K562 (cell line): ENCODE measurements around the gene MMP19. TPM values are rescaled to one million over a fixed set of nuclear protein-coding genes. Genes with fewer than 3 reads are reported as not detected.

ENCODE experiments used
- FOXA3 ChIP-seq, 2 experiments: fragments of 450-650 bp in 1 of 2; sonication (generic) in 1 of 2; formaldehyde crosslinking; IDR thresholded peaks in 1 of 2; conservative IDR thresholded peaks in 1 of 2; 2 replicates each; pipeline versions ENCODE4 v1.4.0 to v1.8.0; 2020 to 2022; ENCODE audit warnings: mild to moderate bottlenecking in 2 of 2, missing genetic modification reagents in 1 of 2
- MYC ChIP-seq, 2 experiments: fragments of 250-450 bp in 1 of 2; sonication (Bioruptor Pico) in 1 of 2; IDR thresholded peaks; 2 replicates each; pipeline versions ENCODE4 v1.5.1 to v1.6.1; 2012 to 2021; ENCODE audit warnings: low read depth in 2 of 2, borderline replicate concordance in 1 of 2, improper control_type of control experiment in 1 of 2, low read length in 1 of 2, mild to moderate bottlenecking in 1 of 2, moderate library complexity in 1 of 2
- MYNN ChIP-seq, 2 experiments: sonication (generic); formaldehyde crosslinking in 1 of 2; IDR thresholded peaks; 2 replicates each; pipeline versions ENCODE4 v1.5.0 to v1.6.1; 2016 to 2020; ENCODE audit warnings: antibody characterized with exemption in 1 of 2, missing genetic modification reagents in 1 of 2
- PREB ChIP-seq: sonication (generic); formaldehyde crosslinking; IDR thresholded peaks from 2 replicates; pipeline ENCODE4 v1.8.1; 2023; ENCODE audit warnings: mild to moderate bottlenecking, missing genetic modification reagents
- PTRF ChIP-seq: fragments of 450-650 bp; IDR thresholded peaks from 2 replicates; pipeline ENCODE4 v1.6.1; 2016; ENCODE audit warnings: mild to moderate bottlenecking, missing genetic modification characterization, missing compliant biosample characterization
- RBM14 ChIP-seq: fragments of 200-400 bp; formaldehyde crosslinking; IDR thresholded peaks from 2 replicates; pipeline ENCODE4 v1.6.1; 2018; ENCODE audit warnings: low read depth, mild to moderate bottlenecking, low read length, moderate library complexity, borderline replicate concordance; ENCODE audit not compliant: insufficient read depth
- RBM25 ChIP-seq: fragments of 200-400 bp; formaldehyde crosslinking; IDR thresholded peaks from 2 replicates; pipeline ENCODE4 v1.6.1; 2018; ENCODE audit warnings: low read length, low read depth, moderate library complexity; ENCODE audit not compliant: severe bottlenecking
- RBM34 ChIP-seq: fragments of 200-400 bp; formaldehyde crosslinking; IDR thresholded peaks from 2 replicates; pipeline ENCODE4 v1.6.1; 2018; ENCODE audit warnings: low read length, borderline replicate concordance; ENCODE audit not compliant: insufficient read depth
- ZNF277 ChIP-seq: fragments of 250-450 bp; sonication (Bioruptor Pico); IDR thresholded peaks from 2 replicates; pipeline ENCODE4 v1.8.0; 2022; ENCODE audit warnings: inconsistent platforms, mild to moderate bottlenecking, moderate library complexity, borderline replicate concordance
- ZNF764 ChIP-seq: fragments of 250-450 bp; sonication (Bioruptor Pico); IDR thresholded peaks from 2 replicates; pipeline ENCODE4 v1.4.0; 2020; ENCODE audit warnings: low read depth, mild to moderate bottlenecking, moderate library complexity
- polyA plus RNA-seq, 8 experiments: library from polyadenylated mRNA; depleted of rRNA in 4 of 8; stranded (reverse) in 5 of 8; unstranded in 3 of 8; fragments of >200 nt; fragmentation: Nextera tagmentation in 2 of 8; fragmentation: Illumina TruSeq in 1 of 8; extraction: Ambion mirVana in 2 of 8; extraction: Trizol in 1 of 8; gene quantifications; 2 replicates each; pipeline versions ENCODE4 v1.2.1 to v1.2.3, GENCODE V29; 2011 to 2014; ENCODE audit warnings: inconsistent platforms in 1 of 8, missing spikeins in 1 of 8
- total RNA-seq, 7 experiments: library from RNA; depleted of rRNA in 6 of 7; stranded (reverse); fragments of >200 nt in 6 of 7; fragmentation: Illumina TruSeq in 2 of 7; extraction: Trizol in 2 of 7; gene quantifications; 2 replicates each; pipeline versions ENCODE4 v1.2.1 to v1.2.3, GENCODE V29; 2011 to 2021; ENCODE audit warnings: low replicate concordance in 1 of 7
- TF ChIP-seq, protein P1 (sequence below): fragments of 450-650 bp; formaldehyde crosslinking; IDR thresholded peaks from 2 replicates; pipeline ENCODE4 v1.4.0; 2020; ENCODE audit warnings: mild to moderate bottlenecking, mixed read lengths
- TF ChIP-seq, protein P2 (sequence below): fragments of 450-650 bp; IDR thresholded peaks from 2 replicates; pipeline ENCODE4 v1.6.1; 2016; ENCODE audit warnings: borderline replicate concordance
- TF ChIP-seq, protein P3 (sequence below): fragments of 450-650 bp; IDR thresholded peaks from 2 replicates; pipeline ENCODE4 v1.6.1; 2017; ENCODE audit warnings: mild to moderate bottlenecking, moderate library complexity

MMP19 gene
- total and polyA plus RNA-seq, 9 of the 15 experiments (the other 6 are each of a cell fraction or from before 2014, with no cell fraction given) = 0.14 to 1.6 (median 0.66) TPM

GRCh38 chr12:55818140-55818728 lies 24.5 kb downstream of the MMP19 start (continued):
- TF ChIP-seq PREB (CRISPR knock-in tag) (no peak), RBM25 (no peak), RBM34 (no peak), ZNF277 (no peak), MYC (IDR thresholded peaks at IDR 0.05; ENCODE audit: low read depth, low read length) (no peak), MYC (CRISPR knock-in tag; IDR thresholded peaks at IDR 0.05; ENCODE audit: borderline replicate concordance, low read depth) (no peak), PTRF (tag) (no peak), FOXA3 (CRISPR knock-in tag; conservative IDR thresholded peaks at IDR 0.05 in 1 of 2, IDR thresholded peaks at IDR 0.05 in 1 of 2) (0 out of 4 replicates have a peak, but pooled peaks of 1 of the 2 experiments have one; percentile 28), ZNF764 (CRISPR knock-in tag) (no peak), MYNN (IDR thresholded peaks at IDR 0.05) (0 out of 2 replicates have a peak, but pooled peaks have one; percentile 5), MYNN (CRISPR knock-in tag; IDR thresholded peaks at IDR 0.05) (no peak), RBM14 (no peak)
- TF ChIP-seq, protein P1, sequence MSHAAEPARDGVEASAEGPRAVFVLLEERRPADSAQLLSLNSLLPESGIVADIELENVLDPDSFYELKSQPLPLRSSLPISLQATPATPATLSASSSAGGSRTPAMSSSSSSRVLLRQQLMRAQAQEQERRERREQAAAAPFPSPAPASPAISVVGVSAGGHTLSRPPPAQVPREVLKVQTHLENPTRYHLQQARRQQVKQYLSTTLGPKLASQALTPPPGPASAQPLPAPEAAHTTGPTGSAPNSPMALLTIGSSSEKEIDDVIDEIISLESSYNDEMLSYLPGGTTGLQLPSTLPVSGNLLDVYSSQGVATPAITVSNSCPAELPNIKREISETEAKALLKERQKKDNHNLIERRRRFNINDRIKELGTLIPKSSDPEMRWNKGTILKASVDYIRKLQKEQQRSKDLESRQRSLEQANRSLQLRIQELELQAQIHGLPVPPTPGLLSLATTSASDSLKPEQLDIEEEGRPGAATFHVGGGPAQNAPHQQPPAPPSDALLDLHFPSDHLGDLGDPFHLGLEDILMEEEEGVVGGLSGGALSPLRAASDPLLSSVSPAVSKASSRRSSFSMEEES = no peak
- TF ChIP-seq, protein P2, sequence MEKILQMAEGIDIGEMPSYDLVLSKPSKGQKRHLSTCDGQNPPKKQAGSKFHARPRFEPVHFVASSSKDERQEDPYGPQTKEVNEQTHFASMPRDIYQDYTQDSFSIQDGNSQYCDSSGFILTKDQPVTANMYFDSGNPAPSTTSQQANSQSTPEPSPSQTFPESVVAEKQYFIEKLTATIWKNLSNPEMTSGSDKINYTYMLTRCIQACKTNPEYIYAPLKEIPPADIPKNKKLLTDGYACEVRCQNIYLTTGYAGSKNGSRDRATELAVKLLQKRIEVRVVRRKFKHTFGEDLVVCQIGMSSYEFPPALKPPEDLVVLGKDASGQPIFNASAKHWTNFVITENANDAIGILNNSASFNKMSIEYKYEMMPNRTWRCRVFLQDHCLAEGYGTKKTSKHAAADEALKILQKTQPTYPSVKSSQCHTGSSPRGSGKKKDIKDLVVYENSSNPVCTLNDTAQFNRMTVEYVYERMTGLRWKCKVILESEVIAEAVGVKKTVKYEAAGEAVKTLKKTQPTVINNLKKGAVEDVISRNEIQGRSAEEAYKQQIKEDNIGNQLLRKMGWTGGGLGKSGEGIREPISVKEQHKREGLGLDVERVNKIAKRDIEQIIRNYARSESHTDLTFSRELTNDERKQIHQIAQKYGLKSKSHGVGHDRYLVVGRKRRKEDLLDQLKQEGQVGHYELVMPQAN = peak; percentile 97; the same call in 1 of the 2 replicates
- TF ChIP-seq, protein P3, sequence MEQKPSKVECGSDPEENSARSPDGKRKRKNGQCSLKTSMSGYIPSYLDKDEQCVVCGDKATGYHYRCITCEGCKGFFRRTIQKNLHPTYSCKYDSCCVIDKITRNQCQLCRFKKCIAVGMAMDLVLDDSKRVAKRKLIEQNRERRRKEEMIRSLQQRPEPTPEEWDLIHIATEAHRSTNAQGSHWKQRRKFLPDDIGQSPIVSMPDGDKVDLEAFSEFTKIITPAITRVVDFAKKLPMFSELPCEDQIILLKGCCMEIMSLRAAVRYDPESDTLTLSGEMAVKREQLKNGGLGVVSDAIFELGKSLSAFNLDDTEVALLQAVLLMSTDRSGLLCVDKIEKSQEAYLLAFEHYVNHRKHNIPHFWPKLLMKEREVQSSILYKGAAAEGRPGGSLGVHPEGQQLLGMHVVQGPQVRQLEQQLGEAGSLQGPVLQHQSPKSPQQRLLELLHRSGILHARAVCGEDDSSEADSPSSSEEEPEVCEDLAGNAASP = no peak
